ENCODE measurements around the gene RAB6A. TPM values are rescaled to one million over a fixed set of nuclear protein-coding genes. Genes with fewer than 3 reads are reported as not detected.

RAB6A gene
- total and polyA plus RNA-seq, 10 of the 15 experiments (the other 5 are each of a cell fraction or from before 2014, with no cell fraction given) = 9.8 to 107 (median 34.1) TPM

DNA sequence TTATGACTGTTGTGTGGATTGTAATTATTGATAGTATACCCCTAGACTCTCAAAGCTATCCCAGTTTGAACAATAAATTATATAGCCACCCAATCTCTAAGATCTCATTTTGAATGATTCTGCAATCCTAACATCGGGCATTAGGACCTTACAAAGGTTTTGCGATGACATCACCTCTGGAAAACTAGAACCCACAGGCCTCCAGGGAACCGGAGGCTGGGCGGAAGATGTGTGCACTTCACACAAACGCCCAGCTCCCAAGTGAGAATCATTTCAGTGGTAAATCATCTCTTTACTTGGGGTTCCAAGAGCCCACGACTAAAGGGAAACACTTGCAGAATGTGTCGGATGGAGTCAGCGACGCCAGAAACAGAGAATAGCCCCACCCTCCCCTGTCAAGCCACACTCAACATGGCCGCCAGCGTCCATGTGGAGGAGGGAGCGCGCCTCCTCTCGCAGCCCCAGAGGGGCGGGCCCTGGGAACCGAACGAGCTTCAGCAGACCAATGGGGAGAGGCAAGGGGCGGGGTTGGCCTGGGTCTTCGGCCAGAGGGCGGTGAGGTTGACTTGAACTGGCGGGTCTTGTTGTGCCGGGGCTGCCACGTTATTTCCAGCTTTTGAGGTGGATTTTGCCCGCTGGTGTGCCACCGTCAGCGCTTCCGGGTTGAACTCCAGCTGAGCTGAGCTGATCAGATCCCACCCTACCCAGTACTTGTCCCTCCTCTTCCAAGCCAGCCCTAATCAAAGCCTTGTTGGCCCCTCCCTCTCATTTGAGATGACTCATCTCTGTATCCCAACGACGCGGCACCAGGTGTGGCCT lies 18.4 kb upstream of the RAB6A start (continued):
- TF ChIP-seq, protein P1, sequence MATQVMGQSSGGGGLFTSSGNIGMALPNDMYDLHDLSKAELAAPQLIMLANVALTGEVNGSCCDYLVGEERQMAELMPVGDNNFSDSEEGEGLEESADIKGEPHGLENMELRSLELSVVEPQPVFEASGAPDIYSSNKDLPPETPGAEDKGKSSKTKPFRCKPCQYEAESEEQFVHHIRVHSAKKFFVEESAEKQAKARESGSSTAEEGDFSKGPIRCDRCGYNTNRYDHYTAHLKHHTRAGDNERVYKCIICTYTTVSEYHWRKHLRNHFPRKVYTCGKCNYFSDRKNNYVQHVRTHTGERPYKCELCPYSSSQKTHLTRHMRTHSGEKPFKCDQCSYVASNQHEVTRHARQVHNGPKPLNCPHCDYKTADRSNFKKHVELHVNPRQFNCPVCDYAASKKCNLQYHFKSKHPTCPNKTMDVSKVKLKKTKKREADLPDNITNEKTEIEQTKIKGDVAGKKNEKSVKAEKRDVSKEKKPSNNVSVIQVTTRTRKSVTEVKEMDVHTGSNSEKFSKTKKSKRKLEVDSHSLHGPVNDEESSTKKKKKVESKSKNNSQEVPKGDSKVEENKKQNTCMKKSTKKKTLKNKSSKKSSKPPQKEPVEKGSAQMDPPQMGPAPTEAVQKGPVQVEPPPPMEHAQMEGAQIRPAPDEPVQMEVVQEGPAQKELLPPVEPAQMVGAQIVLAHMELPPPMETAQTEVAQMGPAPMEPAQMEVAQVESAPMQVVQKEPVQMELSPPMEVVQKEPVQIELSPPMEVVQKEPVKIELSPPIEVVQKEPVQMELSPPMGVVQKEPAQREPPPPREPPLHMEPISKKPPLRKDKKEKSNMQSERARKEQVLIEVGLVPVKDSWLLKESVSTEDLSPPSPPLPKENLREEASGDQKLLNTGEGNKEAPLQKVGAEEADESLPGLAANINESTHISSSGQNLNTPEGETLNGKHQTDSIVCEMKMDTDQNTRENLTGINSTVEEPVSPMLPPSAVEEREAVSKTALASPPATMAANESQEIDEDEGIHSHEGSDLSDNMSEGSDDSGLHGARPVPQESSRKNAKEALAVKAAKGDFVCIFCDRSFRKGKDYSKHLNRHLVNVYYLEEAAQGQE (IDR thresholded peaks at IDR 0.05; ENCODE audit: low read depth, low read length) = no peak
- TF ChIP-seq SMAD5 (IDR thresholded peaks at IDR 0.05; ENCODE audit: low read depth) (no peak), RELA (IDR thresholded peaks at IDR 0.05; ENCODE audit: borderline replicate concordance, partially characterized antibody) (no peak), NBN (IDR thresholded peaks at IDR 0.05) (peak; percentile 71), NR2C1 (IDR thresholded peaks at IDR 0.05) (peak; percentile 85), TCF12 (IDR thresholded peaks at IDR 0.05; ENCODE audit: low read depth, low read length) (peak; percentile 77), CHD4 (IDR thresholded peaks at IDR 0.05) (no peak), GABPA (IDR thresholded peaks at IDR 0.05; ENCODE audit: low read depth) (0 out of 2 replicates have a peak, but pooled peaks have one; percentile 18), BMI1 (IDR thresholded peaks at IDR 0.05; ENCODE audit: borderline replicate concordance) (no peak), NR2F1 (conservative IDR thresholded peaks at IDR 0.05) (peak; percentile 57; the same call in 1 of the 2 replicates), FOXK2 (IDR thresholded peaks at IDR 0.05) (peak; percentile 52; the same call in 1 of the 2 replicates), IKZF1 (conservative IDR thresholded peaks at IDR 0.05) (peak; percentile 76), TARDBP (IDR thresholded peaks at IDR 0.05; ENCODE audit: borderline replicate concordance) (0 out of 2 replicates have a peak, but pooled peaks have one; percentile 34), SMC3 (IDR thresholded peaks at IDR 0.05; ENCODE audit: borderline replicate concordance, low read length) (no peak), BCL11A (IDR thresholded peaks at IDR 0.05; ENCODE audit: low read depth, low read length) (no peak), MEF2A (IDR thresholded peaks at IDR 0.05; ENCODE audit: insufficient read depth, low read depth, low read length) (no peak), PAX8 (IDR thresholded peaks at IDR 0.05) (no peak), SREBF2 (IDR thresholded peaks at IDR 0.05; ENCODE audit: low read length) (no peak; the same call in 1 of the 2 replicates), ZSCAN29 (IDR thresholded peaks at IDR 0.05) (no peak), BHLHE40 (IDR thresholded peaks at IDR 0.05; ENCODE audit: borderline replicate concordance in 1 of 2, low read depth in 2 of 2, low read length in 1 of 2) (peak; percentile 45 to 57; a peak in 3 of 4 replicates), NRF1 (conservative IDR thresholded peaks at IDR 0.05; ENCODE audit: low read depth, low read length) (no peak), RCOR1 (conservative IDR thresholded peaks at IDR 0.05; ENCODE audit: low read depth, low read length) (peak; percentile 84; the same call in 1 of the 2 replicates)
- TF ChIP-seq, protein P2, sequence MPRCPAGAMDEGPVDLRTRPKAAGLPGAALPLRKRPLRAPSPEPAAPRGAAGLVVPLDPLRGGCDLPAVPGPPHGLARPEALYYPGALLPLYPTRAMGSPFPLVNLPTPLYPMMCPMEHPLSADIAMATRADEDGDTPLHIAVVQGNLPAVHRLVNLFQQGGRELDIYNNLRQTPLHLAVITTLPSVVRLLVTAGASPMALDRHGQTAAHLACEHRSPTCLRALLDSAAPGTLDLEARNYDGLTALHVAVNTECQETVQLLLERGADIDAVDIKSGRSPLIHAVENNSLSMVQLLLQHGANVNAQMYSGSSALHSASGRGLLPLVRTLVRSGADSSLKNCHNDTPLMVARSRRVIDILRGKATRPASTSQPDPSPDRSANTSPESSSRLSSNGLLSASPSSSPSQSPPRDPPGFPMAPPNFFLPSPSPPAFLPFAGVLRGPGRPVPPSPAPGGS (IDR thresholded peaks at IDR 0.05; ENCODE audit: borderline replicate concordance, insufficient read depth, low read depth, low read length, poor library complexity, severe bottlenecking) = no peak
- TF ChIP-seq, protein P3, sequence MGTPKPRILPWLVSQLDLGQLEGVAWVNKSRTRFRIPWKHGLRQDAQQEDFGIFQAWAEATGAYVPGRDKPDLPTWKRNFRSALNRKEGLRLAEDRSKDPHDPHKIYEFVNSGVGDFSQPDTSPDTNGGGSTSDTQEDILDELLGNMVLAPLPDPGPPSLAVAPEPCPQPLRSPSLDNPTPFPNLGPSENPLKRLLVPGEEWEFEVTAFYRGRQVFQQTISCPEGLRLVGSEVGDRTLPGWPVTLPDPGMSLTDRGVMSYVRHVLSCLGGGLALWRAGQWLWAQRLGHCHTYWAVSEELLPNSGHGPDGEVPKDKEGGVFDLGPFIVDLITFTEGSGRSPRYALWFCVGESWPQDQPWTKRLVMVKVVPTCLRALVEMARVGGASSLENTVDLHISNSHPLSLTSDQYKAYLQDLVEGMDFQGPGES (IDR thresholded peaks at IDR 0.05) = no peak
- TF ChIP-seq, protein P4, sequence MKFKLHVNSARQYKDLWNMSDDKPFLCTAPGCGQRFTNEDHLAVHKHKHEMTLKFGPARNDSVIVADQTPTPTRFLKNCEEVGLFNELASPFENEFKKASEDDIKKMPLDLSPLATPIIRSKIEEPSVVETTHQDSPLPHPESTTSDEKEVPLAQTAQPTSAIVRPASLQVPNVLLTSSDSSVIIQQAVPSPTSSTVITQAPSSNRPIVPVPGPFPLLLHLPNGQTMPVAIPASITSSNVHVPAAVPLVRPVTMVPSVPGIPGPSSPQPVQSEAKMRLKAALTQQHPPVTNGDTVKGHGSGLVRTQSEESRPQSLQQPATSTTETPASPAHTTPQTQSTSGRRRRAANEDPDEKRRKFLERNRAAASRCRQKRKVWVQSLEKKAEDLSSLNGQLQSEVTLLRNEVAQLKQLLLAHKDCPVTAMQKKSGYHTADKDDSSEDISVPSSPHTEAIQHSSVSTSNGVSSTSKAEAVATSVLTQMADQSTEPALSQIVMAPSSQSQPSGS (IDR thresholded peaks at IDR 0.05; ENCODE audit: low read length) = peak; percentile 89

Data from GM12878 (cell line).